Fibroblast of lung (primary cell): ENCODE results near the gene DHX15.

Source experiments
- CTCF ChIP-seq, 2 donors: IDR thresholded peaks in 1 of 2; conservative IDR thresholded peaks in 1 of 2; 1 replicate in 1 of 2; 2 replicates in 1 of 2; pipeline ENCODE4 v1.5.1; 2011 to 2012; ENCODE audit warnings: low read length in 2 of 2, control low read depth in 1 of 2, inconsistent platforms in 1 of 2, low read depth in 1 of 2, mild to moderate bottlenecking in 1 of 2
- EZH2 ChIP-seq: IDR thresholded peaks from 2 replicates; pipeline ENCODE4 v1.5.1; 2012; ENCODE audit warnings: low read length, control low read depth, mild to moderate bottlenecking; ENCODE audit errors: missing control alignments

- TF ChIP-seq CTCF (conservative IDR thresholded peaks at IDR 0.05 in 1 of 2, IDR thresholded peaks at IDR 0.05 in 1 of 2; ENCODE audit: low read depth in 1 of 2, low read length in 2 of 2) (no peak), EZH2 (no peak)
Measured at GRCh38 chr4:24507439-24507838, 76.9 kb downstream of the DHX15 start.
